Measurements from ENCODE around the gene C1orf198. TPM values are rescaled to one million over a fixed set of nuclear protein-coding genes. Genes with fewer than 3 reads are reported as not detected.
A peak's percentile ranks its signal among the peaks of the same experiment; 100 is the strongest.

Gene C1orf198
- total and polyA plus RNA-seq, 4 donors = 51.1 to 96.1 (median 77.9) TPM

- Histone ChIP-seq H3K27ac (ENCODE audit: low read depth, low read length) (no peak overlapping the region), H3K4me1 (ENCODE audit: control insufficient read depth, insufficient read depth, low read length) (no peaks in the 10 kb centered on the region), H3K4me3 (ENCODE audit: low read depth, low read length) (no peak overlapping the region), H3K9me3 (ENCODE audit: control insufficient read depth, insufficient read depth, low read length) (no peaks in the 10 kb centered on the region), H3K27me3 (ENCODE audit: control insufficient read depth, insufficient read depth, low read length) (no peaks in the 10 kb centered on the region), H3K36me3 (ENCODE audit: control insufficient read depth, insufficient read depth, low read length) (no peaks in the 10 kb centered on the region)
- no CpG with 5 or more reads among the region's 2 CpGs for WGBS (ENCODE audit: insufficient coverage)
- no peak for DNase-seq (ENCODE audit: low read depth in 4 of 6, low spot score in 6 of 6)
These were observed 27.1 kb upstream of the C1orf198 start for GRCh38 chr1:230895452-230895851.

GRCh38 chr1:230894664-230895063 lies 26.3 kb upstream of the C1orf198 start:
- Histone ChIP-seq H3K4me3 (ENCODE audit: low read depth, low read length) (no peak overlapping the region), H3K27me3 (ENCODE audit: control insufficient read depth, insufficient read depth, low read length) (no peaks in the 10 kb centered on the region), H3K36me3 (ENCODE audit: control insufficient read depth, insufficient read depth, low read length) (no peaks in the 10 kb centered on the region), H3K4me1 (ENCODE audit: control insufficient read depth, insufficient read depth, low read length) (no peaks in the 10 kb centered on the region), H3K27ac (ENCODE audit: low read depth, low read length) (no peak overlapping the region), H3K9me3 (ENCODE audit: control insufficient read depth, insufficient read depth, low read length) (no peaks in the 10 kb centered on the region)
- 96% methylated on average over 4 of the region's 5 CpGs for WGBS (ENCODE audit: insufficient coverage)
- no peak for DNase-seq (ENCODE audit: low read depth in 4 of 6, low spot score in 6 of 6)

- 100% methylated on average over 4 of the region's 6 CpGs for WGBS (ENCODE audit: insufficient coverage)
- DNase-seq (ENCODE audit: low read depth in 4 of 6, low spot score in 6 of 6) = no peak
- H3K27me3 ChIP-seq (ENCODE audit: control insufficient read depth, insufficient read depth, low read length) = no peaks in the 10 kb centered on the region
- no peaks in the 10 kb centered on the region for H3K9me3 ChIP-seq (ENCODE audit: control insufficient read depth, insufficient read depth, low read length)
- no peaks in the 10 kb centered on the region for H3K4me1 ChIP-seq (ENCODE audit: control insufficient read depth, insufficient read depth, low read length)
- no peak overlapping the region for H3K27ac ChIP-seq (ENCODE audit: low read depth, low read length)
- no peaks in the 10 kb centered on the region for H3K36me3 ChIP-seq (ENCODE audit: control insufficient read depth, insufficient read depth, low read length)
- no peak overlapping the region for H3K4me3 ChIP-seq (ENCODE audit: low read depth, low read length)
These were observed 25.7 kb upstream of the C1orf198 start for GRCh38 chr1:230894032-230894431.

GRCh38 chr1:230892018-230892491 lies 23.7 kb upstream of the C1orf198 start:
- no peak for DNase-seq (ENCODE audit: low read depth in 4 of 6, low spot score in 6 of 6)

GRCh38 chr1:230891413-230891812 lies 23.1 kb upstream of the C1orf198 start:
- Histone ChIP-seq H3K36me3 (ENCODE audit: control insufficient read depth, insufficient read depth, low read length) (no peaks in the 10 kb centered on the region), H3K27me3 (ENCODE audit: control insufficient read depth, insufficient read depth, low read length) (no peaks in the 10 kb centered on the region), H3K9me3 (ENCODE audit: control insufficient read depth, insufficient read depth, low read length) (no peaks in the 10 kb centered on the region), H3K27ac (ENCODE audit: low read depth, low read length) (no peak overlapping the region), H3K4me1 (ENCODE audit: control insufficient read depth, insufficient read depth, low read length) (no peaks in the 10 kb centered on the region), H3K4me3 (ENCODE audit: low read depth, low read length) (no peak overlapping the region)
- no peak for DNase-seq (ENCODE audit: low read depth in 4 of 6, low spot score in 6 of 6)
- WGBS (ENCODE audit: insufficient coverage) = 74% methylated on average over 2 of the region's 2 CpGs

More at GRCh38 chr1:230892018-230892491, 23.7 kb upstream of the C1orf198 start:
- Histone ChIP-seq H3K27ac (ENCODE audit: low read depth, low read length) (no peak overlapping the region), H3K4me3 (ENCODE audit: low read depth, low read length) (no peak overlapping the region), H3K4me1 (ENCODE audit: control insufficient read depth, insufficient read depth, low read length) (no peaks in the 10 kb centered on the region), H3K27me3 (ENCODE audit: control insufficient read depth, insufficient read depth, low read length) (no peaks in the 10 kb centered on the region), H3K36me3 (ENCODE audit: control insufficient read depth, insufficient read depth, low read length) (no peaks in the 10 kb centered on the region), H3K9me3 (ENCODE audit: control insufficient read depth, insufficient read depth, low read length) (no peaks in the 10 kb centered on the region)
- 72% methylated on average over 3 of the region's 6 CpGs for WGBS (ENCODE audit: insufficient coverage)

- Histone ChIP-seq H3K4me3 (ENCODE audit: low read depth, low read length) (no peak overlapping the region), H3K27me3 (ENCODE audit: control insufficient read depth, insufficient read depth, low read length) (no peaks in the 10 kb centered on the region), H3K36me3 (ENCODE audit: control insufficient read depth, insufficient read depth, low read length) (no peaks in the 10 kb centered on the region), H3K4me1 (ENCODE audit: control insufficient read depth, insufficient read depth, low read length) (no peaks in the 10 kb centered on the region), H3K9me3 (ENCODE audit: control insufficient read depth, insufficient read depth, low read length) (peaks cover 2% of the 10 kb centered on the region), H3K27ac (ENCODE audit: low read depth, low read length) (no peak overlapping the region)
- DNase-seq (ENCODE audit: low read depth in 4 of 6, low spot score in 6 of 6) = no peak
- no CpG with 5 or more reads among the region's 2 CpGs for WGBS (ENCODE audit: insufficient coverage)
These were observed 16.3 kb upstream of the C1orf198 start for GRCh38 chr1:230884646-230885045.

- no peak overlapping the region for H3K27ac ChIP-seq (ENCODE audit: low read depth, low read length)
- H3K9me3 ChIP-seq (ENCODE audit: control insufficient read depth, insufficient read depth, low read length) = peaks cover 2% of the 10 kb centered on the region
- H3K4me3 ChIP-seq (ENCODE audit: low read depth, low read length) = no peak overlapping the region
- H3K4me1 ChIP-seq (ENCODE audit: control insufficient read depth, insufficient read depth, low read length) = no peaks in the 10 kb centered on the region
- no peak for DNase-seq (ENCODE audit: low read depth in 4 of 6, low spot score in 6 of 6)
- 62% methylated on average over 2 of the region's 4 CpGs for WGBS (ENCODE audit: insufficient coverage)
- no peaks in the 10 kb centered on the region for H3K27me3 ChIP-seq (ENCODE audit: control insufficient read depth, insufficient read depth, low read length)
- no peaks in the 10 kb centered on the region for H3K36me3 ChIP-seq (ENCODE audit: control insufficient read depth, insufficient read depth, low read length)
These were observed 15.6 kb upstream of the C1orf198 start for GRCh38 chr1:230883967-230884366.

- H3K4me1 ChIP-seq (ENCODE audit: control insufficient read depth, insufficient read depth, low read length) = no peaks in the 10 kb centered on the region
- H3K36me3 ChIP-seq (ENCODE audit: control insufficient read depth, insufficient read depth, low read length) = no peaks in the 10 kb centered on the region
- H3K27me3 ChIP-seq (ENCODE audit: control insufficient read depth, insufficient read depth, low read length) = no peaks in the 10 kb centered on the region
- 0% methylated on average over 1 of the region's 8 CpGs for WGBS (ENCODE audit: insufficient coverage)
- H3K27ac ChIP-seq (ENCODE audit: low read depth, low read length) = no peak overlapping the region
- H3K9me3 ChIP-seq (ENCODE audit: control insufficient read depth, insufficient read depth, low read length) = peaks cover 2% of the 10 kb centered on the region
- no peak for DNase-seq (ENCODE audit: low read depth in 4 of 6, low spot score in 6 of 6)
- no peak overlapping the region for H3K4me3 ChIP-seq (ENCODE audit: low read depth, low read length)
These were observed 11.5 kb upstream of the C1orf198 start for GRCh38 chr1:230879778-230880177.

- H3K27ac ChIP-seq (ENCODE audit: low read depth, low read length) = no peak overlapping the region
- WGBS (ENCODE audit: insufficient coverage) = 38% methylated on average over 1 of the region's 5 CpGs
- H3K9me3 ChIP-seq (ENCODE audit: control insufficient read depth, insufficient read depth, low read length) = no peaks in the 10 kb centered on the region
- DNase-seq (ENCODE audit: low read depth in 4 of 6, low spot score in 6 of 6) = peak in 1 of 6 donors; percentile 37
- H3K36me3 ChIP-seq (ENCODE audit: control insufficient read depth, insufficient read depth, low read length) = no peaks in the 10 kb centered on the region
- no peaks in the 10 kb centered on the region for H3K27me3 ChIP-seq (ENCODE audit: control insufficient read depth, insufficient read depth, low read length)
- no peaks in the 10 kb centered on the region for H3K4me1 ChIP-seq (ENCODE audit: control insufficient read depth, insufficient read depth, low read length)
- no peak overlapping the region for H3K4me3 ChIP-seq (ENCODE audit: low read depth, low read length)
These were observed 10.3 kb upstream of the C1orf198 start for GRCh38 chr1:230878591-230878990.

- no peaks in the 10 kb centered on the region for H3K4me1 ChIP-seq (ENCODE audit: control insufficient read depth, insufficient read depth, low read length)
- no peak overlapping the region for H3K4me3 ChIP-seq (ENCODE audit: low read depth, low read length)
- no peaks in the 10 kb centered on the region for H3K27me3 ChIP-seq (ENCODE audit: control insufficient read depth, insufficient read depth, low read length)
- no peak overlapping the region for H3K27ac ChIP-seq (ENCODE audit: low read depth, low read length)
- no peaks in the 10 kb centered on the region for H3K36me3 ChIP-seq (ENCODE audit: control insufficient read depth, insufficient read depth, low read length)
- 100% methylated on average over 3 of the region's 4 CpGs for WGBS (ENCODE audit: insufficient coverage)
- DNase-seq (ENCODE audit: low read depth in 4 of 6, low spot score in 6 of 6) = no peak
- H3K9me3 ChIP-seq (ENCODE audit: control insufficient read depth, insufficient read depth, low read length) = no peaks in the 10 kb centered on the region
These were observed 9.7 kb upstream of the C1orf198 start for GRCh38 chr1:230877924-230878590.
